ENCODE data around the gene CHST12.
"Not testable (repeated sequence)": the region's sequence is repeated elsewhere in the genome, so short reads cannot be mapped to it uniquely, and the experiment has no call there.

The CHST12 gene

DNA sequence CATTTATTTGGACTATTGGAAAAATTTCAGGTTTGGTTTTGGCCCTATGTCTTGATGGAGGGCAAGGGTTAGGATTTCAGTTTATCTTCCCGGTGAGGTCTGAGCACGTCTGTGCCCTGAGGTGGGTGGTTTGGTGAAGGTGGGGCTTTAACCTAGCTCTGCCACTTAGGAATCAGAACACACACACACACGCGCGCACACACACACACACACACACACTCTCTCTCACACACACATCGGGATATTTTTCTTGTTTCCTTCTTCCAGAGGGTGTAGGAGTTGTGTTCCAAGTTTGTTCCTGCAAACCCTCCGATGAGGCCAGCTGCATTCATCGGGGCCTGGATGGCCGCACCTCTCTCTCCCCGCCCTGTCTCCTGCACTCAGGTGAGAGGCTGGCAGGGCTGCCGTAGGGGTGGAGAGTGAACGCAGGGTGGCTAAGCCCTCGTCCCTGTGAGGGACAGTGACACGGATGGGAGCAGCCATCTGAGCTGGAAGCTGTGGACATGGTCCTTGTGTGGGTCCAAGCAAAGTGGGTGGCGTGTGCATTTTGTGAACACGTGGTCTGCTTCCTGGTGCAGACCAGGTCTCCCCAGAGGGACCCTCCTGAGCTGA, 34.2 kb downstream of the CHST12 start:
- no peak for DNase-seq

DNA sequence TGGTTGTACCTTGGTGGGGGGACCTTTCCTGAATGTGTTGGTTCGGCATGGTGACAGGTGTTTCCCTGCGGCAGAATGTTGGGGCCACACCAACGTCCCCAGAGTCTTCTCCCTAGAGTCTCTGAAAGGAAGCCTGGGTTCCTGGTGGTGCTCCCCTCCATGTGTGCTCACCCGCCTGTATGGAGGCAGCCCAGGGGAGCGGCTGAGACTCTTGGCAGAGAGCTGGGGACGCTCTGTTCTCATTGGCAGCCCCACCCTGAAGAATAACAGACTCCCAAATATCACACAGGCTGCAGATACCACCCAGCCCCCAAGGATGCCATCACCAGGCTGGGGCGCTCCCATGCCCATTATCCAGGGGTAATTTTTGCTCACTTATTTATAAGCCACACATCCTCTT, 34.8 kb downstream of the CHST12 start:
- DNase-seq, result no peak

DNA sequence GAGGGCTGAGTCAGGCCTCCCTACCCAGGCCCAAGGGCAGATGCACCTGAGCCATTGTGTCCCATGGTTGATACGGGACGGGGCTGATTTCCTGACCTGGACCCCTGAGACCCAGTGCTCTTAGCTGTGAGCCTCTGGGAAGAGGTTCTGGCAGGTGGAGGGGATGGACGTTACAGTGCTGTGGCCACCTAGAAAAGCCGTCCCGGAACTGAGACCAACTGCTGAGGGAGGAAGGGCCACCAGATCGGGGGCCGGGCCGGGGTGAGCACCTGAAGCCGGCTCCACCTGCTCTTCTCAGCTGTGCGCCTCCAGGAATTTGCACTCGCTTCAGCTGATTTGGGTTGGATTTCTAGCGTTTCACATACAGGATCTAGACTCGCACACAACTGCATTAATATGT, 35.4 kb downstream of the CHST12 start:
- no peak for DNase-seq

DNA sequence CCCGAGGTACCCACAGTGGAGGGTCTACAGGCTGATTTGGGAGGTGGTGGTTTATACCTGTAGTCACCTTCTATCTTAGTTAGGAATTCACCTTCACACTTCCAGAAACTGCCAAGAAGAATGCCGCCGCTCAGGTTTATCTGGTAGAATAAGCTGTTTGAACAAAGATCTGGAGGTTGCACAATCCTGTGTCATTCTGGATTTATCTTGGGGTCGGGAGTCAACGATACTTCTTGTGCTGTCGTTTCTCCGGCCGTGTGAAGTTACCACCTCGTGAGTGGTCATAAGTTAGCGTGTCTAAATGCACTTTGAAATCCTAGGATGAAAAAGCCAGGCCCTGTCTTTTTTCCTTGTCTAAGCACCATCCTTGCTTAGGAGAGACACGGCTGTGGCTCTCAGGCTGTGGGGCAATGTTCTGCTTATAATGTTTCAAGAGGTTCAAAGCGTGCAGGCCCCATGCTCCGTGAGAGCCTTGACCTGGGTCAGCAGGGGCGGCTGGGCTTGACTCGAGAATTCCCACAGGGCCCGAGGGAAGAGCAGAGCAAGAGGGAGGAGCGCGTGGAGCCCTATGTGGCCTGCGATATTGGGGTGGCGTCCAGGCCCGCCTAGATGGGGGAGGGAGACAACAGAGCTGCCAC, 37.3 kb downstream of the CHST12 start:
- DNase-seq, result no peak

DNA sequence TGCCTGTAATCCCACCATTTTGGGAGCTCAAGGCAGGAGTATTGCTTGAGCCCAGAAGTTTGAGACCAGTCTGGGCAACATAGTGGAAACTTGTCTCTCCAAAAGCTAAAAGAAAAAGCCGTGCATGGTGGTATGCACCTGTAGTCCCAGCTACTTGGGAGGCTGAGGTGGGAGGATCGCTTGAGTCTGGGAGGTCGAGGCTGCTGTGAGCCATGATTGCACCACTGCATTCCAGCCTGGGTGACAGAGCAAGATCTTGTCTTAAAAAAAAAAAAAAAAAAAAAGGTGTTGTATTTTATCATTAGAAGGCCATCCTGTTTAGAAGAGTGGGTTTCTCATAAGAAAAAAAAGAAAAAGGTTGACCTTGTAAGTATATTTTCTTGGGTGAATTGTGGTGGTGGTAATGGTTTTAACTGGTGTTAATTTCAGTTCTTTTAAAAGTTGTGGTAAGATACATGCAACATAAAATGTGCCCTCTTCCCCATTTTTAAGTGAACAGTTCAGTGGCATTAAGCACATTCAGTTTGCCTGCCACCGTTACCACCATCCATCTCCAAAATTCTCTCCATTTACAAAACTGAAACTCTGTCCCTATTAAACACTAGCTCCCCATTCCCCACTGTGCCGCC, 38.1 kb downstream of the CHST12 start:
- DNase-seq, result no peak

DNA sequence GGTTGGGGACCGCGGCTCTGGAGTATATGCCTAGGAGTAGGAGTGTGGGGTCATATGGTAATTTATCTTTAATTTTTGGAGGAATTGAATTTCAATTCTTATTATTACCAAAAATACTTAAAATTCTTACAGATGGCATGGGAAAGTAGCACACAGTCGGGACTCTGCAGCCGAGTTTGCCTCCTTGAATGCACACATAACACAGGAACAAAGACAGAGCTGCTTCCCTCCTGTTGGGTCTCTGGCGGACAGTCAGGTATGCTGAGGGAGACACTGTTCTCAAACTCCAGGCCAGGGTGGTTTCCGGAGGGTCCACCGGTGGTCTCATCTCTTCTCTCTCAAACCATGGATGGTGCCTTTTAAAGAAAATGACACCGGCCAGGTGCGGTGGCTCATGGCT, 40.1 kb downstream of the CHST12 start:
- no peak for DNase-seq

DNA sequence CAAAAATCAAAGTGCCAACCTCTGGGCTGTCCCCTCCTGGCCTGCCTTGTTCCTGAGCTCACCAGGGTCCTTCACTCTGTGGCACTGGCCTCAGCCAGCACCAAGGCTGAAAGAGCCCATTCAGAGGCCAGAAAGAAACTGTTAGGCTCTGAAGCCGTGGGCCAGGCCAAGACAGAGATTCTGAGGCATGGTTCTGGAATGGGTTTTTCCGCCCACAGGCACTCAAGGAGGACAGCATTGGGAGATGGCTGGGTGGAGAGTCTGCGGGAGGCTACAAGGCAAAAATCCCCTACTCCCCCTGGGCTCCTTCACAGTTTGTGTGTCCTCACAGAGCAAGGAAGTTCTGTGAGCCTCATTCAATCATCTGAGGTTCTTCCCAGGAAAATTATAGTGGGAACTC, 41.1 kb downstream of the CHST12 start:
- no peak for DNase-seq

DNA sequence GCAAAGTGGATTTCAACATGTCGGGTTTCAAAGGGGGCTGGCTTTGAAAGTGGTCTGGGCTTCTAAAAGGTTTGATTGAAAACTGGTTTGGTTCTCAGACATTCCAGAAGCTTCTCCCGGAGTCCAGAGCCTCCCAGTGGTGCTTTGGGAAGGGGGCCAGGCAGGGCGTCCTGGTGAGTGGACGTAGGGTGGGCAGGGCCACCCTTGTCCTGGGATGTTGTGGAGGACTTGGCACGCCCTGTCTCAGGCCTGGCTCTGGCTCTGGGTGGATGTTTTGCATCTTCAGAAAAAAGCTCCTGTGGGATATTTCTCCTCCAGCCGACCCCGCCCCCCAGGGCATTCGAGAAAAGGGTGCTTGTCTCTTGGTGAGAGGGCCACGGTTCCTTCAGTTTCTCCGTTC, 41.6 kb downstream of the CHST12 start:
- no peak for DNase-seq

DNA sequence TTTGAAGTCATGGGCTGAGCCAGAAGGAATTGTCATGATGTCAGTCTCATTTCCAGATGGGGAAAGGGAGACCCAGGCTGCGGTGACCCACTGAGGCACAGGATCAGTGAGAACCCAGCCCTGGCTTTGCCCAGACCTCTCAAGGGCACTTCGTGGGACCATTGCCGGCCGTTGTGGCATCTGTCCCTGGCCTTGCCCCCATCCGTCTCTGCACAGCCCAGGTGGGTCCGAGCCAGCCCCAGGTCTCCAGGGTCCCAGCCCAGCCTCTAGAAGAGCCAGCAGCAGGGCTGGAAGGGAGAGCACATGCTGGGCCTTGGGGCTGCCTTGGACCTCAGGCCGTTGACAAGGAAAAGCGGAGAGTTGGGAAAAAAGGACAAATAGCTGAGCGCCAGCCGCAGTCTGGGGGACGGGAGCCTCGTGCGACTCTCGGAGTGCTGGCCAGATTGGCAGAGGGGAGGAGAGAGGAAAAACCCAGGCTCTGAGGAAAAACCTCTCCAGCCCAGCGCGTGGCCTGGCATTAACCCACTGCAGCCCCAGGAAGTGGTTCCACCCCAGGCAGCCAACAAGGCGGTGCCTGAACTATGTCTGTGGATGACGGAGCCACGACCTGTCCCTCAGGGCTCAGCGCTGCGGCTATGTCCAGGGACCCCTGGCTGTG, 42.6 kb downstream of the CHST12 start:
- DNase-seq, result no peak

DNA sequence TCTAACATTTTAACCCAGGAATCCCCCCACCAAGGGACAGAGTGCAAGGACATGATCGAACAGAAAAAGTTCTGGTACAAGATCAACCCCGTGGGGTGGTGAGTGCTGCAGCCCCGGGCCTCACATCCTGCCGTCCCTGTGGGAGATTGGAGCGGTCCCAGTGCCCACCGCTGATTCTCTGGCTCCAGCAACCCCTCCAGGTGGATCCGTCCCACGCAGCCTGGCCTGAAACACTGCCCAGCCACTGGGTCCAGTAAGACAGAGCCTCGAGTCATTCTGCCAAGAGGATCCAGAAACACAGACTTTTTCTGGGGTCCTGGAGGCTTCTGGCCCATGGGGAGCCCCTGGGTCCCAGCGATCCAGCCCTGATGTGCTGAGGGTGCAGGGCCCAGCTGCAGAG, 43.3 kb downstream of the CHST12 start:
- DNase-seq, result no peak

DNA sequence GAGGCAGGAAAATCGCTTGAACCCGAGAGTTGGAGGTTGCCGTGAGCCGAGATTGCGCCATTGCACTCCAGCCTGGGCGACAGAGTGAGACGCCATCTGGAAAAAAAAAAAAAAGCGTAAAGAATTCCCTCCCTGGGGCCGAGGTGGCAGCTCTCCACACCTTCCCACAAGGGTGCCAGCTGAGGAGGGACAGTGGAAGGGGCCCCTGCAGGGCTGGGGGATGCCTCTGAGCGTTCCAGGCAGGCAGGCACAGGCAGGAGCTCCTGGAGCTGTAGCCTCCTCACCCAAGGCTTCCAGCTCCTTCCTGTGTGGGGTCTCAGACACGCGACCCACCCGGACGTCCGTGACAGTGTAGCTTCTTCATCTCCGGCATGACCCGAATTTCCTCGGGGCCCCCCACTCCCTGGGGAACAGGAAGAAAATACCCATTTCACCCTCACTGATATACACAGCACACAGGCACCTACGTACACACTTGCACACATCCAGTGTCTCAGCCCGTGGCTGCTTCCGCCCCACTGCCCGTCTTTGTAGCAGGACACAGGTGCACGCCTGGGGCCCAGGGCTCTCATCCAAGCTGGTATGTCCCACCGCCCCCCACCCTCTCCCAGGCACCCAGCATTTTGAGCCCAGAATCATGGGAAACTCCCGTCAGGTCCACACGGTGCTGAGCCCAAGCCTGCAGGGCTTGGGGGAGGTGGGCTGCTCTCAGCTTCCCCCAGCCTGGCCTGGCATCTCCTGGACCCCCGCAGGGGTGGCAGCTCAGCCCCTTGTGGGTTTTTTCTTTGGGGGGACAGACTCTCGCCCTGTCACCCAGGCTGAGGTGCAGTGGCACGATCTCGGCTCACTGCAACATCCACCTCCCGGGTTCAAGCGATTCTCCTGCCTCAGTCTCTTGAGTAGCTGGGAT, 47.0 kb downstream of the CHST12 start:
- no peak for DNase-seq

DNA sequence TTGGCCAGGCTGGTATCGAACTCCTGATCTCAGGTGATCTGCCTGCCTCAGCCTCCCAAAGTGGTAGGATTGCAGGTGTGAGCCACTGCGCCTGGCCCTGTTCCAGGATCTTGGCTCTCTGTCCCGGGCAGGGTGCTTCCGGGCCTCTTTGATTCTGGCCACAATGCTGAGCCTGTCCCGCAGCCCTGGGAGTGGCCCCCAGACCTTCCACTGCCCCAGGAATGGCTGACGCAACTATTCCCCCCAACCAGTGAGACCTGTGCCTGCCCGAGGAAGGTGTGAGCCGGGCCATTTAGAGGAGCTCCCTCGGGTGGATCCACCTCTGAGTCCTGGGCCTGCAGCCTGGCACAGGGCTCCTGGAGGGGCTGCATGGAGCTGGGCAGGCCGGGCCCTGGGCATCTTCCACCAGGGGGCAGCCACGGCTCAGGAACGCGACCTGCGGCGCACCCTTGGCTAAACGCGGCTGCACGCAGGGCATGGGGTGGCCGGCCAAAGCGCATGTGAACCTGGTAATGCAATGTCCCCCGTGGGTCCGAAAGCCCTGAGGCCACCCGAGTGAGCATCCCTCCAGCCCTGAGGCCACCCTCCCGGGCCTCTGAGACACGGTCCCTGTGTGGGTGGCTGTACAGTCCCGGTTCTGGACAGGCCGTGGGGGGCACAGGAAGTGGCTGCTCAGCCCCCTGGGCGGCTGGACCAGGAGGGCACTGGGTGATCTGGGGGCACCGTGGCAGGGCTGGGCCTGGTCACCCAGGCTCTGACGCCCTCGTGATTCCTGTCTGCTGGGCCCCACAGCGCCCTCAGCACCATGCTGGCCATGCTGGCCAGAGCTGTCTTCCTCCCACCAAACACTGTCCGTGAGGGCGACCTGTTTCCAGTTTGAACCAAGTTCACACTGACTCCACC, 48.0 kb downstream of the CHST12 start:
- DNase-seq, result no peak

DNA sequence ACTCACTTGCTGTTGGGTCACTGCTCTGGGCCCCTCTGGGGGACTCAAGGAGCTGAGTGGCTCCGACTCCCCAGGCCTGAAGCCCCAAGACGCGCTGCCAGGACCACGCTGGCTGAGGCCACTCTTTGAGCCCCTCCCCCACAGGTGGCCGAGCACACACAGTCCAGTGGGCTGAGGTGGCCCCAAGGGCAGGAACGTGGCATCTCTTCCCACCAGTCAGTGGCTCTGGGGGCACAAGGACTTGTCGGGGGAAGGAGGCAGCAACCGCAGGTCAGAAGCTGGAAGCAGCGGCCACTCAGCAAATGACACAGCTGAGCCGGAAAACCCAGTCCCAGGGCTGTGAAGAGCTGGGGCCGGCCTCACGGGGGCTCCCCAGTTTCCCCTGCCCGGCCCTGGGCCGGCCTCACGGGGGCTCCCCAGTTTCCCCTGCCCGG, 48.7 kb downstream of the CHST12 start:
- DNase-seq, result no peak

DNA sequence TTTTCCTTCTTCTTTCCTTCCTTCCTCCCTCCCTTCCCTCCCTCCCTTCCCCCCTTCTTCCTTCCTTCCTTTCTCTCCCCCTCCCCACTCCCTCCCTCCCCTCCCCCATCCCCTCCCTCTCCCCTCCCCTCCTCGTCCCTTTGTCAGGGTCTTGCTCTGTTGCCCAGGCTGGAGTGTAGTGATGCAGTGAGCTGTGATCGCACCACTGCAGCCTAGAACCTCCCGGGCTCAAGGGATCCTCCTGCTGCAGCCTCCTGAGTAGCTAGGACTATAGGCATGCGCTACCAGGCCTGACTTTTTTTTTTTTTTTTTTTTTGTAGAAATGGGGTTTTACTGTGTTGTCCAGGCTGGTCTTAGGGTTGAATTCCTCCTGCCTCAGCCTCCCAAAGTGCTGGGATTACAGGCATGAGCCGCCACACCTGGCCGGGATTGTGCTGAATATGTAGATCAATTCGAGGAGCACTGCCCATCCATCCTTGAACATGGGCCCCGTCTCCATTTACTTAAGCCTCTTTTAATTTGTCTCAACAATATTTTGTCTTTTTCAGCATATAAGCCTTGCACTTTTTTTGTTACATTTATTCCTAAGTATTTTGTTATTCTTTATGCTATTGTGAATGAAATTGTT, 49.3 kb downstream of the CHST12 start:
- DNase-seq, result no peak

DNA sequence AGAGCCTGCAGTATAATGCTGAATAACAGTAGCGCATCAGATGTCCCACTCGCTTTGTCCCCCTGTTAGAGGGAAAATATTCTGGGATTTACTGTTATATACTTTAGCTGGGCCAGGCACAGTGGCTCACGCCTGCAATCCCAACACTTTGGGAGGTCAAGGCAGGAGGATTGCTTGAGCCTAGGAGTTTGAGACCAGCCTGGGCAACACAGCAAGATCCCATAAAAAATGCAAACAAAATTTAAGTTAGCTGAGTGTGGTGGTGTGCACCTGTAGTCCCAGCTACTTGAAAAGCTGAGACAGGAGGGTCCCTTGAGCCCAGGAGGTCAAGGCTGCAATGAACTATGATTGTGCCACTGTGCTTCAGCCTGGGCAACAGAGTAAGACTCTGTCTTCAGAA, 50.4 kb downstream of the CHST12 start:
- DNase-seq, result not testable (repeated sequence)

DNA sequence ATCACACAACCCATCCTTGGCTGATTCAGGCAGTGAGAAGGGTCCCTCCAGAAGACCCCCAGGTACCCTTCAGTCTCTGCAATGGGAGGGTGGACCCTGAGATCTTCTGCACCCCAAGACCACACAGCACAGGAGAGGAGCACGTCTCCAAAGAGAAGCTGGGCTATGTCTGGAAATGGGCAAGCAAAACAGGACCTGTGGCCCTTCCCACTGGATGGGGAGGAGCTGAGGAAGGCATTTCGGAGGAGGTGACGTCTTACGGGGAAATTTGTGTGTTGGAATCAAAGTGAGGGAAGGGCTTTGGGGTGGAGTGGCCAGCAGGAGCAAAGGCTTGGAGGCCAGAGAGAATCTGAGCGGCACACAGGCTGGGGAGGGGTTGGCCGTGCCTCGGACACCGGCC, 56.3 kb downstream of the CHST12 start:
- DNase-seq, result no peak

DNA sequence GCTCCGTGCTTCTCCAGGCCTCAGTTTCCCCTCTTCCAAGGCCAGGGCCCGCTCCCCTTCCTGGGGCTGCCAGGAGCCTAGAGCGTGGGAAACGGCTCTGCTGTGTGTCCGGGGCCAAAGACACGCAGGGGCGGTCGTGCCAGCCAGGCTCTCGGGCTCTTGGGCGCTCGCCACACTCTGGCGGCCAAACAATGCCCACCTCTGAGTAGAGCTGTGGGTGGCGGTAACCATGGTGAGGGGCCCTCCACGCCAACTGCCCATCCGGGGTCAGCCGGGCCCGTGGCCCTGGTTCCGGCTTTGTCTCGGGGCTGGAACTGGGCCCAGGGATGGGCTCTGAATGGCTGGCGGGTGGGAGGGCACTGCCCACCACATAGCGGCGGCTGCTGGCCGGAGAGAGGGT, 56.8 kb downstream of the CHST12 start:
- DNase-seq, result no peak

DNA sequence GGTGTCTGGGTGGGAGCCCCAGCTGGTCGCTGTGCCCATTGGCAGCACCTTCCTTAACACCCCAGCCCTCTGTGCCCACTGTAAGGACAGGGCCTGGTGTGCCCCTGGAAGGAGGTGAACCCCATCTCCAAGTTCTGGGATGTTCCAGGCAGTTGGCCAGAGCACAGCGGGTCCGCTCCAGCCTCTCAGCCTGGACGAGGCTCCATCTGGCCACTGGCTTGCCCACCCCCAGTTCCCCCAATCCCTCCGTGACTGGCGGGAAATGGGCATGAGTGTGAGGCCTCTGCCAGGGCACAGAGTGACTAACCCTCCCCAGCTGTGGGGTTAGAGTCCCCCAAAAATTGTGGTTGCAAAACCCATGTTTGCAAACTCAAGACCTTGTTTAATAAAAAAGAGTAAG, 57.2 kb downstream of the CHST12 start:
- no peak for DNase-seq

DNA sequence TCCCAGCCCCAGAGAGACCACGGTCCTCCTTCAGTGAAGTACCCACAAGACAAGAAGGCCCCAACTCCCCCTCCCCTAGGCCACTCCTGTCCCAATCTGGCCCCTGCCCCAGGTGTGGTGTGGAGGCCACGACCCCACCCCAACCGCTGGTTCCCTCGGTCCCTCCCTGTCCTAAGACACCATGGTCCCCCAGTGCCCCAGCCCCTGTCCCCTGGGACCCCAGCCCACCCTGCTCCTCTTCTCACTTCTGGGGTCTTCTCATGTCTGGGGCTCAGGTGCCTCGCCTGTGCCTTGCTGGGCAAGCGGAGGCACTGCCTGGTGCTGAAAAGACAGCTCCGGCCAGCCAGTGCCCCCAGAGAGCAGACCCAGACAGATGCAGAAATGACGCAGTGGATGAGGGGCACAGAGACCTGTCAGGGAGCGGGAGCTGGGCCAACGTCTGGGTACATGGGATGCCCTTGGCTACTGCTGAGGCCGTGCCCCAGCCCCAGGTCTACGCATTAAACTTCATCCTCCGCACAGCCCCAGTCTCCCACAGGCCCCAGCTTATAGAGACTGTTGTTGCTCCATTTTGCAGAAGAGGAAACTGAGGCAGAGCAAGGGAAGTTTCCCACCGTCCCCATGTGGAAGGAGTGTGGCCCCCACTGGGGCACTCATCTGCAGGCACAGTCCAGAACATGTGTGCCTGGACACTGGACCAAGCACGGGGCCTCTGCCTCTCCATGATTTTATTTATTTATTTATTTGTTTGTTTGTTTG, 58.0 kb downstream of the CHST12 start:
- no peak for DNase-seq

DNA sequence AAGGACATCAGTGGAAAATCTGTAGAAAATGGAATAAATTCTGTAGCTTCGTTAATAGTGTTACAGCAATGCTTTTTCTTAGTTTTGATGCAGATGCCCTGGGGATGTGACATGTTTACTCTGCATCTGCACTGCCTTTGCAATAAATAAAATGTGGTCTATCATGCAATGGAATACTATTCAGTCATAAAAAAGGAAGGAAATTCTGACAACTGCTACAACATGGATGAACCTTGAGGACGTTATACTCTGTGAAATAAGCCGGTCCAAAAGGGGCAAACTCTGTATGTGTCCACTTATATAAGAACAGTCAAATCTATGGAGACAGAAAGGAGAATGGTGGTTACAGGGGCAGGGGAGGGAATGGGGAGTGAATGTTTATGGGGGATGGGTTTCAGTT, 59.3 kb downstream of the CHST12 start:
- no peak for DNase-seq

DNA sequence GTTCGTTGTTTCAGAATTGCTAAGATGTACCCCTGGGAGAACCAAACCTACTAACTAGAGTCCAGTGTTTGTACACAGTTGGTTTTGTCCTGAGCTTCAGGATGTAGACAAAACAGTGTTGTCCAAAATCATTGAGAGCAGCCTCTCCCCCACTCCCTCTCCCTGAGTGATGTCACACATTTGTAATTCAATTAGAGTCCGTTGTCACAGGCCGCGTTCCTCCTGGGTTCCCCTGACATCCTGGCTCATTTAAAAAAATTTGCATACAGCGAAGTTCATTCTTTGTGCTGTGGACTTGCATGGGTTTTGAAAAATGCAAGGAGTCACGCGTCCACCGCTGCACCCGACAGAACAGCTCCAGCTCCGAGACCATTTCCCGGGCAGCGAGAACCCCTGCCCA, 62.5 kb downstream of the CHST12 start:
- DNase-seq, result no peak

Measured in NCI-H2227 treated with DMSO at 0.1 percent for 48 hours (cell line).